ENCODE data around the gene EIF4G2. TPM values are rescaled to one million over a fixed set of nuclear protein-coding genes. Genes with fewer than 3 reads are reported as not detected.

EIF4G2 gene
- total RNA-seq, 1 donor from 2014 or later: 765 TPM

DNA sequence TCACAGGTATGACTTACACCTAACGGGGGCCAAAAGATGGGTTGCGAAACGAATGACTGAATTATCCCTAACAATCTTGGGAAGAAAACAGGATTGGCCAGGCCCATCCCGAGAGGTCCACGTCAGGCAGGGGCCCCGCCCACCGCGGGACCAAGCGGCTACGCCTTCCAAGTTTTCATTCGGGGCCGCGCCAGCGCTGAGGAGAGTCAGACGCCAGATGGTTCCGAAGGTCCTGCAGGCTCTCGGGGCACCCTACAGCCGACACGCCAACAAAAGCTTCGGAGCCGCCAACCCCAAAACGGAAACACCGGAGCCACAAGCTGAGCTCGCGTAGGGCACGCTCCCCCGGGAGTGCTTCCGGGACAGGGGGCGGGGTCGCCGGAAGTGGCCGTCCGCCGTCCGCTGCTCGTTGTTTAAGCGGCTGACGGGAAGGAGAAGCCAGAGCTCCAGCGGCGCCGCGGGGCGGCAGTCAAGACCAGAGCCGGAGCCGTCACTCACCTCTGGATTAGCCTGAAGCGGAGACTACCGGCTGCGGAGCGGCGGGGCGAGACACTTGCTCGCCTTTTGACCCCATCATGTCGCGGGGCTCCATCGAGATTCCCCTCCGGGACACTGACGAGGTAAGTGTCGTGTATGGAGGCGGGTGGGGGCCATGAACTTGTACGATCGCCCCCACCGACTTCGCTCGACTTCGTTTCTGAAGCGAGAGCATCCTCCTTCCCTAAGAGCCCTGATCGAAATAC is 57.7 kb downstream of the EIF4G2 start, which contains the start of gene CTR9:
Gene CTR9 (plus strand): TSS at position 409 of the 743 bp plus-strand sequence. CDS start 167 bp downstream, at position 576.
- peak; percentile 98 for DNase-seq (ENCODE audit: low spot score)
- intact Hi-C loops (cut with DNase I): no loop called here

DNA sequence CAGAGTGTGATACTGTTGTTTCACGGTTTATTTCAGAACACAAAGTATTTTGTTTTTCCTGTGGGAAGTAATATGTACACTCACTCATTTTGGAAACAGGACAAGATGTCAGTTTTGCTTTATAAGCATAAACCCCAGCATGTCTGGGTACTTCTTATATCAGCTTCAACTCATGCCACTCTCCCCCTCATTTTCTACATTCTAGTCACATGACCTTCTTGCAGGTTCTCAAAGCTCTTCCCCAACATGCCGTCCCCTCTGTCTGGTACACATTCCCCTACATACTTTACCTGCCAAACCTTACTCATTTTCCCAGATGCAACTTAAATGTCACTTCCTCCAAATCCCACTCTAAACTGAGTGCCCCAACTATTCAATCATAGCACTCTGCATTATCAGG is 59.2 kb downstream of the EIF4G2 start:
- intact Hi-C loops (cut with DNase I): no loop called here
- no peak for DNase-seq (ENCODE audit: low spot score)

DNA sequence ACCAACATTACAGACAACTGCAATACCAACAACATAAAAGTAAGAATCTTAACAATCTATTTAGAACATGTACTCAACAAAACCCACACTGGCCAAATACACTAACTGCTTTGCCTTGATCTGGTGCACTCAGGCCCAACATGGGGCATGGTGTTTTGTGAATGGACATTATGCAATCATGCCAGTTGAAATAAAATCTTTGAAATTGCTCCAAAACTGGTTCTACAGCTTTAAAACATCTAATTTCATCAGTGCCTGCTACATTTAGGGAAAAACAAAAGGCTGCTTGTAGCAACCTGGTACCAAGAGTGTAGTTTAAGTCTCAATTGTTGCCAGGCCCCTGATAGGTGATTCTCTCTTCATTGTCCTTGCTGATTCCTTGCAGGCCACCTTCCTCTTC is 61.0 kb downstream of the EIF4G2 start:
- intact Hi-C loops (cut with DNase I): no loop called here
- no peak for DNase-seq (ENCODE audit: low spot score)

Other genes with a start within 250 kb of the EIF4G2 start
- gene LYVE1, start 240.3 kb downstream of the EIF4G2 start, total RNA-seq: 15.2 TPM
- 6.4 TPM for gene IRAG1, start 115.2 kb downstream of the EIF4G2 start, total RNA-seq
- gene CTR9, start 57.7 kb downstream of the EIF4G2 start, total RNA-seq: 27.6 TPM
- 38.8 TPM for gene ZBED5, start 49.1 kb upstream of the EIF4G2 start, total RNA-seq